AG04449 (cell line): ENCODE results near the gene CWC25.

Experiments
- CTCF ChIA-PET: fragments of 350-600 bp; formaldehyde crosslinking; extraction: SDS; loops from one replicate; lab custom pipeline; 2021; ENCODE audit warnings: antibody characterized with exemption; lab: Yijun Ruan, JAX
- POLR2A ChIA-PET: fragments of 400-600, 350-600 bp; formaldehyde crosslinking; extraction: SDS; loops from one replicate; lab custom pipeline; 2020; ENCODE audit warnings: antibody characterized with exemption, inconsistent platforms; lab: Yijun Ruan, JAX
- DNase-seq: peaks from one replicate; pipeline ENCODE4 v3.0.0-alpha.2; 2010; ENCODE audit warnings: low read depth, low spot score
- H3K4me3 ChIP-seq: 2 replicates; pipeline ENCODE4 v1.5.1; 2011; ENCODE audit warnings: low read depth, mild to moderate bottlenecking, control low read depth, low read length
- CTCF ChIP-seq: IDR thresholded peaks from one replicate; pipeline ENCODE4 v1.5.1; 2011; ENCODE audit warnings: mild to moderate bottlenecking, moderate library complexity, low read length, control low read depth, inconsistent platforms; ENCODE audit not compliant: insufficient read depth; ENCODE audit errors: missing control alignments

The CWC25 gene

GRCh38 chr17:38824899-38825761 lies at the start of gene CWC25:
TSS of gene CWC25 (minus strand) at chr17:38825321. CDS start at chr17:38825183, 138 bp downstream.
- POLR2A ChIA-PET, result interaction anchor here (0.6 to 2.1 kb wide), 6 partner anchors 13 to 295 kb away, joined by 3 to 10 read pairs (median 4); partner anchors contain the start of genes LASP1 and RPL23

GRCh38 chr17:38873640-38874380 lies 48.7 kb upstream of the CWC25 start:
- POLR2A ChIA-PET, result interaction anchor here (0.5 to 1.4 kb wide), 5 partner anchors 10 to 274 kb away, joined by 3 to 5 read pairs (median 4); no protein-coding TSS in a partner anchor
- TF ChIP-seq CTCF, result no peak
- no peak for DNase-seq
- CTCF ChIA-PET, result interaction anchor here (1.2 to 1.6 kb wide), 3 partner anchors 10 to 301 kb away, joined by 3 to 4 read pairs (median 4); no protein-coding TSS in a partner anchor
- peak overlapping the region; percentile 99 for H3K4me3 ChIP-seq

More at GRCh38 chr17:38824899-38825761, at the start of gene CWC25:
- peak; percentile 78 for DNase-seq
- H3K4me3 ChIP-seq, result peak within 1 kb of the TSS; percentile 70
- no peak for TF ChIP-seq CTCF
- CTCF ChIA-PET, result no interaction called here

GRCh38 chr17:38872671-38873385 lies 47.7 kb upstream of the CWC25 start:
- CTCF ChIA-PET, result interaction anchor here (0.7 to 1.6 kb wide), 5 partner anchors 9 to 302 kb away, joined by 3 to 7 read pairs (median 4); no protein-coding TSS in a partner anchor
- peak overlapping the region; percentile 99 for H3K4me3 ChIP-seq
- TF ChIP-seq CTCF, result no peak
- POLR2A ChIA-PET, result interaction anchor here (0.6 to 4.6 kb wide), 6 partner anchors 8 to 327 kb away, joined by 3 to 37 read pairs (median 4); partner anchors contain the start of genes RPL19 and RPL23
- DNase-seq, result no peak

GRCh38 chr17:38872027-38872511 lies 46.9 kb upstream of the CWC25 start:
- ChIA-PET CTCF (interaction anchor here (0.7 to 2.0 kb wide), 4 partner anchors 10 to 303 kb away, joined by 3 to 8 read pairs (median 6); no protein-coding TSS in a partner anchor), POLR2A (interaction anchor here (0.6 to 4.6 kb wide), 4 partner anchors 9 to 64 kb away, joined by 3 to 37 read pairs (median 6); no protein-coding TSS in a partner anchor)
- no peak for DNase-seq
- TF ChIP-seq CTCF, result no peak
- peak overlapping the region; percentile 99 for H3K4me3 ChIP-seq

GRCh38 chr17:38871247-38872015 lies 46.3 kb upstream of the CWC25 start:
- peak overlapping the region; percentile 99 for H3K4me3 ChIP-seq
- DNase-seq, result no peak
- ChIA-PET CTCF (interaction anchor here (0.7 to 2.2 kb wide), 4 partner anchors 10 to 281 kb away, joined by 3 to 12 read pairs (median 6); no protein-coding TSS in a partner anchor), POLR2A (interaction anchor here (0.6 to 5.0 kb wide), 9 partner anchors 10 to 282 kb away, joined by 3 to 57 read pairs (median 8); partner anchors contain the start of genes CWC25, PSMB3 and RPL23)
- TF ChIP-seq CTCF, result no peak
